WTC11 (cell line): ENCODE measurements around the gene KIF3C. TPM values are rescaled to one million over a fixed set of nuclear protein-coding genes. Genes with fewer than 3 reads are reported as not detected.

Source experiments
- ATAC-seq: fragments of 200-7000 bp; cut with Tn5 transposase; 2 replicates; pipeline ENCODE4 v1.10.0; 2021; ENCODE audit warnings: mild to moderate bottlenecking, moderate library complexity
- CTCF ChIA-PET: fragments of 300-600 bp; sonication (Branson Sonifier 250); formaldehyde crosslinking; loops from one replicate; lab custom pipeline; 2021; ENCODE audit warnings: antibody characterized with exemption; lab: Charles Lee
- POLR2A ChIA-PET: fragments of 350-600 bp; sonication (Branson Sonifier 250); formaldehyde crosslinking; loops from one replicate; lab custom pipeline; 2021; ENCODE audit warnings: antibody characterized with exemption; lab: Charles Lee
- DNase-seq: peaks from one replicate; pipeline ENCODE4 v3.0.0; 2021; ENCODE audit warnings: low spot score
- H3K27ac Mint-ChIP-seq: 2 replicates; pipeline ENCODE4 v1.8.0; 2021; ENCODE audit warnings: mixed read lengths
- H3K27me3 Mint-ChIP-seq: 2 replicates; pipeline ENCODE4 v1.8.0; 2021; ENCODE audit warnings: low read depth, mild to moderate bottlenecking, moderate library complexity, mixed read lengths
- H3K36me3 Mint-ChIP-seq: 2 replicates; pipeline ENCODE4 v1.8.0; 2021; ENCODE audit warnings: mixed read lengths
- H3K4me1 Mint-ChIP-seq: 2 replicates; pipeline ENCODE4 v1.8.0; 2022; ENCODE audit warnings: mixed read lengths
- H3K4me3 Mint-ChIP-seq: 2 replicates; pipeline ENCODE4 v1.8.0; 2021; ENCODE audit warnings: mild to moderate bottlenecking, moderate library complexity, mixed read lengths
- H3K9me3 Mint-ChIP-seq: 2 replicates; pipeline ENCODE4 v1.8.0; 2021; ENCODE audit warnings: mixed read lengths
- AR ChIP-seq: fragments of 250-450 bp; sonication (Bioruptor Pico); IDR thresholded peaks from 2 replicates; pipeline ENCODE4 v1.9.0; 2021; ENCODE audit warnings: mild to moderate bottlenecking
- CREB1 ChIP-seq: sonication (generic); formaldehyde crosslinking; IDR thresholded peaks from 2 replicates; pipeline ENCODE4 v1.8.0; 2023; ENCODE audit warnings: mild to moderate bottlenecking, missing genetic modification reagents
- CREM ChIP-seq: sonication (generic); formaldehyde crosslinking; IDR thresholded peaks from 2 replicates; pipeline ENCODE4 v1.8.1; 2022; ENCODE audit warnings: mild to moderate bottlenecking, missing genetic modification reagents, moderate library complexity
- ESRRA ChIP-seq: sonication (generic); formaldehyde crosslinking; IDR thresholded peaks from 2 replicates; pipeline ENCODE4 v1.8.1; 2022; ENCODE audit warnings: mild to moderate bottlenecking, missing genetic modification reagents, borderline replicate concordance
- ETV6 ChIP-seq: sonication (generic); formaldehyde crosslinking; IDR thresholded peaks from 2 replicates; pipeline ENCODE4 v1.8.1; 2022; ENCODE audit warnings: mild to moderate bottlenecking, missing genetic modification reagents
- FOXJ3 ChIP-seq: sonication (generic); formaldehyde crosslinking; IDR thresholded peaks from 2 replicates; pipeline ENCODE4 v1.9.0; 2021; ENCODE audit warnings: missing genetic modification reagents, mild to moderate bottlenecking, borderline replicate concordance
- JAZF1 ChIP-seq: fragments of 250-450 bp; sonication (Bioruptor Pico); IDR thresholded peaks from 2 replicates; pipeline ENCODE4 v1.9.0; 2021; ENCODE audit warnings: moderate library complexity, mild to moderate bottlenecking, inconsistent platforms
- MYBL2 ChIP-seq: sonication (generic); formaldehyde crosslinking; IDR thresholded peaks from 2 replicates; pipeline ENCODE4 v1.8.1; 2023; ENCODE audit warnings: mild to moderate bottlenecking, moderate library complexity, missing genetic modification reagents
- NR2C2 ChIP-seq: sonication (generic); formaldehyde crosslinking; IDR thresholded peaks from 2 replicates; pipeline ENCODE4 v1.8.0; 2022; ENCODE audit warnings: mild to moderate bottlenecking, missing genetic modification reagents
- SMAD3 ChIP-seq: sonication (generic); formaldehyde crosslinking; IDR thresholded peaks from 2 replicates; pipeline ENCODE4 v1.8.0; 2022; ENCODE audit warnings: missing genetic modification reagents, mild to moderate bottlenecking, borderline replicate concordance
- SOX15 ChIP-seq: fragments of 250-450 bp; sonication (Bioruptor Pico); IDR thresholded peaks from 2 replicates; pipeline ENCODE4 v1.9.0; 2021; ENCODE audit warnings: mild to moderate bottlenecking
- STAT6 ChIP-seq: sonication (generic); formaldehyde crosslinking; conservative IDR thresholded peaks from 2 replicates; pipeline ENCODE4 v1.8.1; 2023; ENCODE audit warnings: mild to moderate bottlenecking, low read depth, missing genetic modification reagents, moderate library complexity
- TCF7 ChIP-seq: sonication (generic); formaldehyde crosslinking; IDR thresholded peaks from 2 replicates; pipeline ENCODE4 v1.8.0; 2022; ENCODE audit warnings: mild to moderate bottlenecking, low read depth, missing genetic modification reagents, moderate library complexity
- TP53 ChIP-seq: sonication (generic); formaldehyde crosslinking; IDR thresholded peaks from 2 replicates; pipeline ENCODE4 v1.8.1; 2023; ENCODE audit warnings: mild to moderate bottlenecking, missing genetic modification reagents
- total RNA-seq: library from RNA; stranded (reverse); gene quantifications from 3 replicates; pipeline ENCODE4 v1.2.3, GENCODE V29; 2021
- TF ChIP-seq, protein P1 (sequence below): sonication (generic); formaldehyde crosslinking; IDR thresholded peaks from 2 replicates; pipeline ENCODE4 v1.8.1; 2023; ENCODE audit warnings: mild to moderate bottlenecking, missing genetic modification reagents, moderate library complexity
- TF ChIP-seq, protein P2 (sequence below): fragments of 200-600 bp; IDR thresholded peaks from 2 replicates; pipeline ENCODE4 v1.8.0; 2022; ENCODE audit warnings: antibody characterized with exemption
- TF ChIP-seq, protein P3 (sequence below): sonication (generic); formaldehyde crosslinking; IDR thresholded peaks from 2 replicates; pipeline ENCODE4 v1.8.1; 2023; ENCODE audit warnings: mild to moderate bottlenecking, missing genetic modification reagents

The KIF3C gene
- total RNA-seq, 1 experiment from 2014 or later: 48.1 TPM

DNA sequence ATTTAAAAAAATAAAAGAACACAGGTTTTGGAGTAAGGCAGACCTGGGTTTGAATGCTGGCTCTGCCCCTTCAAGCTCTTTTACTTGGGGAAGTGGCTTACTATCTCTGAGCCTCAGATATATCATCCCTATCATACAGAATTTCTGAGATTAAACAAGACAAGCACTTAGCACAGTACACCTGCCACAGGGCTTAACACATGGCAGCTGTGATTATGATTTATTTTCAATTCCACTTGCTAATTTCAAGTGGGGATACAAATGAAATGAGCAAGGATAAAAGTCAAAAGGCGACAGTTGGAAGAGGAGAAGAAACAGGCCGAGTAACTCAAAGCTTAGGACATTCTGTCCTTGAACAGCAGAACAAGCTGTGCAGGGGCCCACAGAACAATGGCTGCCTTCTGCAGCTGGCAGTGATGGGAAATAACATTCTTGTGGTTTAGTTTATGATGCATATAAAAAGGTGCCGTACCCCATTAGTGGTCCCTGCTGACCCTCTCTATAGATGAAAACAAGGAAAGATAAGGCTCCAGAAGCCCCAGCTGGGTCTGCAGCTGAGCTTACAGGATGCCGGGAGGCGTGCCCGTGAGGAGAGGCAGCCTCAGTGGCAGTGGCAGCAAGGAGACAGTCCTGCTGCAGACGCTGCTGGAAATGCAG, 45.3 kb downstream of the KIF3C start (continued):
- no peak for TF ChIP-seq MYBL2 (CRISPR knock-in tag)
- TF ChIP-seq JAZF1: no peak
- TF ChIP-seq SOX15 (CRISPR knock-in tag): no peak
- no peak for TF ChIP-seq TCF7 (CRISPR knock-in tag)
- no peak for TF ChIP-seq CREB1 (CRISPR knock-in tag)
- TF ChIP-seq, protein P1, sequence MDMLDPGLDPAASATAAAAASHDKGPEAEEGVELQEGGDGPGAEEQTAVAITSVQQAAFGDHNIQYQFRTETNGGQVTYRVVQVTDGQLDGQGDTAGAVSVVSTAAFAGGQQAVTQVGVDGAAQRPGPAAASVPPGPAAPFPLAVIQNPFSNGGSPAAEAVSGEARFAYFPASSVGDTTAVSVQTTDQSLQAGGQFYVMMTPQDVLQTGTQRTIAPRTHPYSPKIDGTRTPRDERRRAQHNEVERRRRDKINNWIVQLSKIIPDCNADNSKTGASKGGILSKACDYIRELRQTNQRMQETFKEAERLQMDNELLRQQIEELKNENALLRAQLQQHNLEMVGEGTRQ (CRISPR knock-in tag): no peak
- TF ChIP-seq, protein P2, sequence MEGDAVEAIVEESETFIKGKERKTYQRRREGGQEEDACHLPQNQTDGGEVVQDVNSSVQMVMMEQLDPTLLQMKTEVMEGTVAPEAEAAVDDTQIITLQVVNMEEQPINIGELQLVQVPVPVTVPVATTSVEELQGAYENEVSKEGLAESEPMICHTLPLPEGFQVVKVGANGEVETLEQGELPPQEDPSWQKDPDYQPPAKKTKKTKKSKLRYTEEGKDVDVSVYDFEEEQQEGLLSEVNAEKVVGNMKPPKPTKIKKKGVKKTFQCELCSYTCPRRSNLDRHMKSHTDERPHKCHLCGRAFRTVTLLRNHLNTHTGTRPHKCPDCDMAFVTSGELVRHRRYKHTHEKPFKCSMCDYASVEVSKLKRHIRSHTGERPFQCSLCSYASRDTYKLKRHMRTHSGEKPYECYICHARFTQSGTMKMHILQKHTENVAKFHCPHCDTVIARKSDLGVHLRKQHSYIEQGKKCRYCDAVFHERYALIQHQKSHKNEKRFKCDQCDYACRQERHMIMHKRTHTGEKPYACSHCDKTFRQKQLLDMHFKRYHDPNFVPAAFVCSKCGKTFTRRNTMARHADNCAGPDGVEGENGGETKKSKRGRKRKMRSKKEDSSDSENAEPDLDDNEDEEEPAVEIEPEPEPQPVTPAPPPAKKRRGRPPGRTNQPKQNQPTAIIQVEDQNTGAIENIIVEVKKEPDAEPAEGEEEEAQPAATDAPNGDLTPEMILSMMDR: no peak
- no peak for TF ChIP-seq TP53 (CRISPR knock-in tag)
- no peak for TF ChIP-seq STAT6 (CRISPR knock-in tag)
- TF ChIP-seq, protein P3, sequence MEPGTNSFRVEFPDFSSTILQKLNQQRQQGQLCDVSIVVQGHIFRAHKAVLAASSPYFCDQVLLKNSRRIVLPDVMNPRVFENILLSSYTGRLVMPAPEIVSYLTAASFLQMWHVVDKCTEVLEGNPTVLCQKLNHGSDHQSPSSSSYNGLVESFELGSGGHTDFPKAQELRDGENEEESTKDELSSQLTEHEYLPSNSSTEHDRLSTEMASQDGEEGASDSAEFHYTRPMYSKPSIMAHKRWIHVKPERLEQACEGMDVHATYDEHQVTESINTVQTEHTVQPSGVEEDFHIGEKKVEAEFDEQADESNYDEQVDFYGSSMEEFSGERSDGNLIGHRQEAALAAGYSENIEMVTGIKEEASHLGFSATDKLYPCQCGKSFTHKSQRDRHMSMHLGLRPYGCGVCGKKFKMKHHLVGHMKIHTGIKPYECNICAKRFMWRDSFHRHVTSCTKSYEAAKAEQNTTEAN (CRISPR knock-in tag): no peak
- no peak for TF ChIP-seq SMAD3 (CRISPR knock-in tag)
- no peak for TF ChIP-seq ETV6
- TF ChIP-seq, all 79 proteins: peak for 0

DNA sequence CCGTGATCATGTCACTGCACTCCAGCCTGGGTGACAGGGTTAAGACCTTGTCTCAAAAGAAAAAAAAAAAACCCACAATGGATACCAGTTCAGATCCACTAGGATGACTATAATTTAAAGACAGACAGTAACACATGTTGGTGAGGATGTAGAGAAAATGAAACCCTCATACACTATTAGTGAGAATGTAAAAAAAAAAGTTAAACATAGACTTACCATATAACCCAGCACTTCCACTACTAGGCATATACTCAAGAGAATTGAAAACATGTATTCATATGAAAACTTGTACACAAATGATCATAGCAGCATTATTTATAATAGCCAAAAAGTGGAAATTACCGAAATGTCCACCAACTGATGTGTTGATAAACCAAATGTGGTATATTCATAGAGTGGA, 48.7 kb downstream of the KIF3C start:
- ChIA-PET CTCF (no interaction called here), POLR2A (no interaction called here)
- Mint-ChIP-seq H3K4me3 (no peak overlapping the region), H3K4me1 (no peaks in the 10 kb centered on the region), H3K36me3 (peaks cover 22% of the 10 kb centered on the region), H3K27me3 (no peaks in the 10 kb centered on the region), H3K9me3 (no peaks in the 10 kb centered on the region), H3K27ac (no peak overlapping the region)
- ATAC-seq (no peak), DNase-seq (no peak)
- TF ChIP-seq FOXJ3 (CRISPR knock-in tag) (no peak), CREM (CRISPR knock-in tag) (no peak), AR (CRISPR knock-in tag) (no peak), ETV6 (no peak), ESRRA (CRISPR knock-in tag) (no peak), NR2C2 (CRISPR knock-in tag) (no peak), TP53 (CRISPR knock-in tag) (no peak)
